Measurements from ENCODE around the gene CHD9. TPM values are rescaled to one million over a fixed set of nuclear protein-coding genes. Genes with fewer than 3 reads are reported as not detected.

CHD9 gene
- total and polyA plus RNA-seq, 9 of the 15 experiments (the other 6 are each of a cell fraction or from before 2014, with no cell fraction given): 29.0 to 69.3 (median 40.6) TPM

GRCh38 chr16:53054670-53055485 is at the start of gene CHD9 (continued):
- peak in 1 of 3 experiments; percentile 11; a peak in 1 of 6 replicates for TF ChIP-seq ZBTB11 (CRISPR knock-in tag; IDR thresholded peaks at IDR 0.05)
- peak; percentile 52 for TF ChIP-seq POLR2A (conservative IDR thresholded peaks at IDR 0.05)
- TF ChIP-seq MEIS2 (IDR thresholded peaks at IDR 0.05; ENCODE audit: partially characterized antibody): peak; percentile 46
- TF ChIP-seq MAZ (CRISPR knock-in tag; conservative IDR thresholded peaks at IDR 0.05 in 1 of 2, IDR thresholded peaks at IDR 0.05 in 1 of 2): peak; percentile 74 to 80; a peak in 3 of 4 replicates
- peak; percentile 97 for TF ChIP-seq RB1 (IDR thresholded peaks at IDR 0.05; ENCODE audit: low read depth)
- no peak; the same call in 1 of the 2 replicates for TF ChIP-seq VEZF1 (CRISPR knock-in tag; IDR thresholded peaks at IDR 0.05)
- TF ChIP-seq NRF1 (conservative IDR thresholded peaks at IDR 0.05 in 1 of 2, IDR thresholded peaks at IDR 0.05 in 1 of 2): peak; percentile 87 to 89
- TF ChIP-seq MEF2A (IDR thresholded peaks at IDR 0.05; ENCODE audit: control insufficient read depth, low read depth, low read length): no peak
- TF ChIP-seq ZNF395 (CRISPR knock-in tag; IDR thresholded peaks at IDR 0.05): 0 out of 2 replicates have a peak, but pooled peaks have one; percentile 4
- peak; percentile 93 for TF ChIP-seq MAX (CRISPR knock-in tag; IDR thresholded peaks at IDR 0.05)
- no peak for TF ChIP-seq SP1 (CRISPR knock-in tag; IDR thresholded peaks at IDR 0.05)
- TF ChIP-seq SRSF3 (IDR thresholded peaks at IDR 0.05; ENCODE audit: insufficient read depth, low read length): no peak
- TF ChIP-seq CTCFL (IDR thresholded peaks at IDR 0.05; ENCODE audit: borderline replicate concordance, insufficient read depth, low read depth, low read length, poor library complexity, severe bottlenecking): peak; percentile 78
- TF ChIP-seq CBX3 (IDR thresholded peaks at IDR 0.05; ENCODE audit: borderline replicate concordance in 1 of 2, low read length in 2 of 2): peak in 1 of 2 experiments; percentile 38; a peak in 1 of 3 replicates
- peak; percentile 87; the same call in 1 of the 2 replicates for TF ChIP-seq ZNF232 (CRISPR knock-in tag; IDR thresholded peaks at IDR 0.05)
